NCI-H1417 treated with DMSO at 0.1 percent for 48 hours (cell line): ENCODE measurements around the gene IL32.

Experiments used
- DNase-seq: peaks from one replicate; lab custom pipeline; 2025; lab: John Stamatoyannopoulos, UW

IL32 gene

GRCh38 chr16:3027983-3028715, 37.3 kb upstream of the IL32 start:
- peak; percentile 19 for DNase-seq

- DNase-seq = no peak
Observed at GRCh38 chr16:3028716-3029319, 36.6 kb upstream of the IL32 start.

GRCh38 chr16:3029491-3030221, 35.8 kb upstream of the IL32 start:
- no peak for DNase-seq

GRCh38 chr16:3030222-3031212, 34.9 kb upstream of the IL32 start:
- no peak for DNase-seq

- no peak for DNase-seq
Observed at GRCh38 chr16:3032624-3033023, 32.8 kb upstream of the IL32 start.

GRCh38 chr16:3035289-3035971, 30.0 kb upstream of the IL32 start:
- DNase-seq = no peak

- DNase-seq = no peak
Observed at GRCh38 chr16:3035972-3036725, 29.3 kb upstream of the IL32 start.

GRCh38 chr16:3036726-3037315, 28.6 kb upstream of the IL32 start, which contains the start of gene BICDL2:
Gene BICDL2, minus strand, starts transcription at chr16:3036944. Its CDS starts 1,448 bp downstream, at chr16:3035496.
- no peak for DNase-seq

- DNase-seq = no peak
Observed at GRCh38 chr16:3038256-3038655, 27.2 kb upstream of the IL32 start.

- DNase-seq = no peak
Observed at GRCh38 chr16:3038896-3039295, 26.5 kb upstream of the IL32 start.

GRCh38 chr16:3042376-3042775, 23.1 kb upstream of the IL32 start:
- DNase-seq = no peak

GRCh38 chr16:3044708-3045107, 20.7 kb upstream of the IL32 start:
- no peak for DNase-seq

- DNase-seq = no peak
Observed at GRCh38 chr16:3045758-3046640, 19.4 kb upstream of the IL32 start, which contains the start of gene MMP25. Gene MMP25, plus strand, starts transcription at chr16:3046561. Its CDS starts 357 bp downstream, at chr16:3046918.

GRCh38 chr16:3046641-3047386, 18.6 kb upstream of the IL32 start:
- DNase-seq = no peak

GRCh38 chr16:3047387-3047720, 18.1 kb upstream of the IL32 start:
- no peak for DNase-seq

- no peak for DNase-seq
Observed at GRCh38 chr16:3049921-3050481, 15.4 kb upstream of the IL32 start.

GRCh38 chr16:3050487-3050886, 15.0 kb upstream of the IL32 start:
- no peak for DNase-seq

GRCh38 chr16:3051009-3051408, 14.4 kb upstream of the IL32 start:
- no peak for DNase-seq
